RPMI8226 (cell line): ENCODE data around the gene KLHL14.

Experiments
- DNase-seq: peaks from one replicate; pipeline ENCODE4 v3.0.0-alpha.2; 2015

The KLHL14 gene

GRCh38 chr18:32770054-32770665 is 2.7 kb downstream of the KLHL14 start:
- DNase-seq, result peak; percentile 6

GRCh38 chr18:32769586-32770053 is 3.2 kb downstream of the KLHL14 start:
- DNase-seq, result peak; percentile 39

- no peak for DNase-seq
Observed at GRCh38 chr18:32769071-32769585, 3.7 kb downstream of the KLHL14 start.

- DNase-seq, result no peak
Observed at GRCh38 chr18:32767400-32767799, 5.4 kb downstream of the KLHL14 start.

GRCh38 chr18:32764611-32765244 is 8.1 kb downstream of the KLHL14 start:
- DNase-seq, result no peak

GRCh38 chr18:32763293-32763692 is 9.5 kb downstream of the KLHL14 start:
- no peak for DNase-seq

GRCh38 chr18:32761231-32761630 is 11.6 kb downstream of the KLHL14 start:
- DNase-seq, result peak; percentile 31

GRCh38 chr18:32760391-32760790 is 12.4 kb downstream of the KLHL14 start:
- peak; percentile 94 for DNase-seq

GRCh38 chr18:32759611-32760167 is 13.1 kb downstream of the KLHL14 start:
- DNase-seq, result no peak

GRCh38 chr18:32754508-32755263 is 18.1 kb downstream of the KLHL14 start:
- no peak for DNase-seq

- no peak for DNase-seq
Observed at GRCh38 chr18:32753656-32754260, 19.1 kb downstream of the KLHL14 start.

- DNase-seq, result no peak
Observed at GRCh38 chr18:32750328-32750727, 22.5 kb downstream of the KLHL14 start.

- no peak for DNase-seq
Observed at GRCh38 chr18:32749809-32750208, 23.0 kb downstream of the KLHL14 start.

- DNase-seq, result no peak
Observed at GRCh38 chr18:32742579-32742978, 30.2 kb downstream of the KLHL14 start.

GRCh38 chr18:32735781-32736180 is 37.0 kb downstream of the KLHL14 start:
- DNase-seq, result no peak

- DNase-seq, result no peak
Observed at GRCh38 chr18:32734442-32734841, 38.4 kb downstream of the KLHL14 start.

GRCh38 chr18:32732165-32732564 is 40.7 kb downstream of the KLHL14 start:
- DNase-seq, result no peak

GRCh38 chr18:32730620-32731091 is 42.2 kb downstream of the KLHL14 start:
- DNase-seq, result peak; percentile 38

GRCh38 chr18:32730068-32730467 is 42.8 kb downstream of the KLHL14 start:
- no peak for DNase-seq

- DNase-seq, result no peak
Observed at GRCh38 chr18:32724071-32724749, 48.6 kb downstream of the KLHL14 start.

- DNase-seq, result no peak
Observed at GRCh38 chr18:32722279-32722678, 50.5 kb downstream of the KLHL14 start.

GRCh38 chr18:32717126-32717525 is 55.7 kb downstream of the KLHL14 start:
- no peak for DNase-seq
